Fibroblast of pulmonary artery (primary cell): ENCODE data around the gene KRTAP10-12.
"Not testable (repeated sequence)": the region's sequence is repeated elsewhere in the genome, so short reads cannot be mapped to it uniquely, and the experiment has no call there.

ENCODE experiments used
- DNase-seq: peaks from one replicate; pipeline ENCODE4 v3.0.0-alpha.2; 2010; ENCODE audit warnings: low read depth
- H3K4me3 ChIP-seq: replicated peaks from 2 replicates; pipeline ENCODE4 v1.5.1; 2011; ENCODE audit warnings: low read depth, mild to moderate bottlenecking, control low read depth, low read length, moderate library complexity
- CTCF ChIP-seq: IDR thresholded peaks from 2 replicates; pipeline ENCODE4 v1.5.1; 2011; ENCODE audit warnings: mild to moderate bottlenecking, control low read depth, low read length, inconsistent platforms; ENCODE audit errors: missing control alignments

Gene KRTAP10-12

GRCh38 chr21:44658913-44659595 lies 37.9 kb upstream of the KRTAP10-12 start:
- no peak overlapping the region for H3K4me3 ChIP-seq
- TF ChIP-seq CTCF = no peak
- DNase-seq = no peak

GRCh38 chr21:44661567-44661966 lies 35.4 kb upstream of the KRTAP10-12 start:
- not testable (repeated sequence) for DNase-seq, H3K4me3 ChIP-seq

GRCh38 chr21:44664691-44665090 lies 32.3 kb upstream of the KRTAP10-12 start:
- no peak overlapping the region for H3K4me3 ChIP-seq
- TF ChIP-seq CTCF = no peak
- DNase-seq = no peak

- no peak within 1 kb of the TSS for H3K4me3 ChIP-seq
- no peak for TF ChIP-seq CTCF
- no peak for DNase-seq
Observed at GRCh38 chr21:44666401-44667320, 30.3 kb upstream of the KRTAP10-12 start, which contains the start of gene KRTAP12-2. KRTAP12-2 (minus strand) TSS chr21:44666927; CDS start chr21:44666886, 41 bp downstream.

GRCh38 chr21:44667612-44668011 lies 29.4 kb upstream of the KRTAP10-12 start:
- no peak overlapping the region for H3K4me3 ChIP-seq
- no peak for DNase-seq
- TF ChIP-seq CTCF = no peak

- no peak for TF ChIP-seq CTCF
- H3K4me3 ChIP-seq = no peak overlapping the region
- no peak for DNase-seq
Observed at GRCh38 chr21:44670642-44671432, 26.1 kb upstream of the KRTAP10-12 start.

GRCh38 chr21:44671911-44672310 lies 25.1 kb upstream of the KRTAP10-12 start:
- no peak for TF ChIP-seq CTCF
- DNase-seq = no peak
- no peak overlapping the region for H3K4me3 ChIP-seq
